Cardiac muscle cell (in vitro differentiated cells and primary cell): ENCODE measurements around the gene SCUBE1. TPM values are rescaled to one million over a fixed set of nuclear protein-coding genes. Genes with fewer than 3 reads are reported as not detected.
A peak's percentile ranks its signal among the peaks of the same experiment; 100 is the strongest.

Experiments
- DNase-seq, 2 donors: peaks; one replicate each; pipeline versions ENCODE4 v3.0.0 to v3.0.0-alpha.2; 2010 to 2017; ENCODE audit warnings: low read depth in 1 of 2, low spot score in 1 of 2
- H3K27ac ChIP-seq: fragments of 200-600 bp; sonication (generic); 2 replicates; pipeline ENCODE4 v1.5.1; 2016
- H3K27me3 ChIP-seq: fragments of 200-600 bp; sonication (generic); 2 replicates; pipeline ENCODE4 v1.6.0; 2016; ENCODE audit warnings: control low read depth
- H3K36me3 ChIP-seq: fragments of 200-600 bp; sonication (generic); 2 replicates; pipeline ENCODE4 v1.5.1; 2016; ENCODE audit warnings: control low read depth
- H3K4me1 ChIP-seq: fragments of 200-600 bp; sonication (generic); 2 replicates; pipeline ENCODE4 v1.8.1; 2017; ENCODE audit warnings: low read depth, mild to moderate bottlenecking, mixed run types
- H3K4me3 ChIP-seq: fragments of 200-600 bp; sonication (generic); 2 replicates; pipeline ENCODE4 v1.5.1; 2016; ENCODE audit warnings: mild to moderate bottlenecking
- H3K9me3 ChIP-seq: fragments of 200-600 bp; sonication (generic); 2 replicates; pipeline ENCODE4 v1.5.1; 2017; ENCODE audit warnings: low read depth, mild to moderate bottlenecking, control low read depth
- CTCF ChIP-seq: IDR thresholded peaks from 2 replicates; pipeline ENCODE4 v1.5.1; 2012; ENCODE audit warnings: low read depth, mild to moderate bottlenecking, low read length
- polyA plus RNA-seq: library from polyadenylated mRNA; unstranded; fragments of >200 nt; fragmentation: Nextera tagmentation; extraction: Ambion mirVana; gene quantifications from 2 replicates; pipeline ENCODE4 v1.2.1, GENCODE V29; 2016
- total RNA-seq: library from RNA; depleted of rRNA; stranded (reverse); fragments of >200 nt; gene quantifications from 2 replicates; pipeline ENCODE4 v1.2.3, GENCODE V29; 2016

SCUBE1 gene
- total and polyA plus RNA-seq, 2 experiments from 2014 or later = 2.1 to 6.9 TPM

GRCh38 chr22:43389227-43389836 lies 46.2 kb upstream of the SCUBE1 start:
- TF ChIP-seq CTCF = no peak
- H3K9me3 ChIP-seq = no peaks in the 10 kb centered on the region

GRCh38 chr22:43388420-43388851 lies 45.3 kb upstream of the SCUBE1 start:
- no peaks in the 10 kb centered on the region for H3K9me3 ChIP-seq
- no peak overlapping the region for H3K27ac ChIP-seq
- H3K4me1 ChIP-seq = peaks cover 9% of the 10 kb centered on the region
- peak; percentile 77 to 83 for DNase-seq
- peak; percentile 96 for TF ChIP-seq CTCF
- H3K4me3 ChIP-seq = no peak overlapping the region
- H3K36me3 ChIP-seq = no peaks in the 10 kb centered on the region
- H3K27me3 ChIP-seq = peaks cover 21% of the 10 kb centered on the region

More at GRCh38 chr22:43389227-43389836, 46.2 kb upstream of the SCUBE1 start:
- Histone ChIP-seq H3K27ac (no peak overlapping the region), H3K4me3 (no peak overlapping the region), H3K36me3 (no peaks in the 10 kb centered on the region), H3K27me3 (peaks cover 21% of the 10 kb centered on the region), H3K4me1 (peaks cover 9% of the 10 kb centered on the region)
- DNase-seq = no peak

DNA sequence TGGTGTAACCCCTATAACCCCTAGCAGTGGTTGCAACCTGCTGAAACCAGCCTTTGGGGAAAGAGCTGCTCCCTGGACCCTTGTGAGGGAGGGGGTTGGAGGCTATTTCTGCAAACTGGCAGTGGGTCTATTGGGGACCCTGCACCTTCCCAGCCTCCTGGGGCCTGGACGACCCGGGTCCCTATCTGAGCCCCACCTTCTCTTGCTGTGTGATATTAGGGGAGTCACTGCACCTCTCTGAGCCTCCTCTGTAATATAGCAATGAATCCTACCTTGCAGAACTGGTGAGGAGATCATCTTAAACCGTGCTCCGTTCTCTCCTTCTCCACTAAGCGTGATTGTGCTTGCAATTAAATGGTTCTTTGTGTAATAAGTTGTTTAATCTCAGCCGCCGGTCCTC lies 44.6 kb upstream of the SCUBE1 start:
- no peak overlapping the region for H3K27ac ChIP-seq
- H3K27me3 ChIP-seq = peaks cover 21% of the 10 kb centered on the region
- H3K36me3 ChIP-seq = no peaks in the 10 kb centered on the region
- TF ChIP-seq CTCF = no peak
- no peak for DNase-seq
- H3K4me1 ChIP-seq = peaks cover 5% of the 10 kb centered on the region
- H3K4me3 ChIP-seq = no peak overlapping the region
- no peaks in the 10 kb centered on the region for H3K9me3 ChIP-seq

GRCh38 chr22:43385770-43386641 lies 42.8 kb upstream of the SCUBE1 start:
- no peak overlapping the region for H3K4me3 ChIP-seq
- DNase-seq = peak; percentile 83 to 84
- H3K9me3 ChIP-seq = no peaks in the 10 kb centered on the region
- H3K36me3 ChIP-seq = no peaks in the 10 kb centered on the region
- peaks cover 21% of the 10 kb centered on the region for H3K27me3 ChIP-seq
- no peak overlapping the region for H3K27ac ChIP-seq
- peaks cover 5% of the 10 kb centered on the region for H3K4me1 ChIP-seq
- TF ChIP-seq CTCF = peak; percentile 92

GRCh38 chr22:43384863-43385262 lies 41.7 kb upstream of the SCUBE1 start:
- TF ChIP-seq CTCF = no peak
- H3K4me3 ChIP-seq = no peak overlapping the region
- no peaks in the 10 kb centered on the region for H3K36me3 ChIP-seq
- H3K4me1 ChIP-seq = peaks cover 5% of the 10 kb centered on the region
- H3K27me3 ChIP-seq = peaks cover 21% of the 10 kb centered on the region
- DNase-seq = no peak
- no peaks in the 10 kb centered on the region for H3K9me3 ChIP-seq
- H3K27ac ChIP-seq = no peak overlapping the region
